Measurements from ENCODE around the gene NRG3.

GRCh38 chr10:82245157-82245556, 370.2 kb downstream of the NRG3 start:
- no peak for TF ChIP-seq YY1 (IDR thresholded peaks at IDR 0.05; ENCODE audit: insufficient read depth, insufficient read length)
- TF ChIP-seq SUZ12 (IDR thresholded peaks at IDR 0.05; ENCODE audit: extremely low read depth, insufficient read depth, insufficient read length) = no peak

Data from NT2/D1 (cell line).